Erythroblast (primary cell): ENCODE measurements around the gene SNX18.

ENCODE experiments used
- GATA1 ChIP-seq: IDR thresholded peaks from 2 replicates; pipeline ENCODE4 v1.6.1; 2011; ENCODE audit warnings: low read depth, mild to moderate bottlenecking, control low read depth, low read length, moderate library complexity
- POLR2A ChIP-seq: IDR thresholded peaks from 2 replicates; pipeline ENCODE4 v1.6.1; 2011; ENCODE audit warnings: mild to moderate bottlenecking, low read length

GRCh38 chr5:54539001-54539400, 21.4 kb downstream of the SNX18 start:
- TF ChIP-seq POLR2A (no peak), GATA1 (no peak)
